IMR-90 (cell line): Measurements from ENCODE around the gene STAT4. TPM values are rescaled to one million over a fixed set of nuclear protein-coding genes. Genes with fewer than 3 reads are reported as not detected.

Source experiments
- ATAC-seq: fragments of 200-7000 bp; cut with Tn5 transposase; 2 replicates; pipeline ENCODE4 v1.9.1; 2020; ENCODE audit warnings: low read depth, mild to moderate bottlenecking, moderate library complexity
- BruUV-seq: library from RNA; stranded (reverse); fragments of 400-500 nt; replicated peaks from 2 replicates; lab custom pipeline; 2021; lab: Mats Ljungman, UMichigan
- CTCF ChIA-PET: fragments of 300-600 bp; formaldehyde crosslinking; extraction: SDS; loops from one replicate; lab custom pipeline; 2021; ENCODE audit warnings: antibody characterized with exemption; lab: Yijun Ruan, JAX
- POLR2A ChIA-PET: fragments of 300-600 bp; sonication (Branson Sonifier 250); formaldehyde crosslinking; loops from one replicate; lab custom pipeline; 2022; ENCODE audit warnings: antibody characterized with exemption; ENCODE audit not compliant: unreplicated experiment; lab: Charles Lee
- DNase-seq: peaks from one replicate; pipeline ENCODE4 v3.0.0; 2013
- H2AFZ ChIP-seq: replicated peaks from 2 replicates; pipeline ENCODE3; 2013; ENCODE audit warnings: low read length, mild to moderate bottlenecking; ENCODE audit not compliant: poor library complexity
- H2AK5ac ChIP-seq: 2 replicates; pipeline ENCODE4 v1.6.1; 2013; ENCODE audit warnings: low read depth, low read length, inconsistent platforms
- H2AK9ac ChIP-seq: replicated peaks from 2 replicates; pipeline ENCODE3; 2013; ENCODE audit warnings: mild to moderate bottlenecking, low read depth, low read length, moderate library complexity; ENCODE audit not compliant: poor library complexity
- H2BK120ac ChIP-seq: 2 replicates; pipeline ENCODE4 v1.6.1; 2013; ENCODE audit warnings: low read depth, low read length, inconsistent platforms
- H2BK15ac ChIP-seq: 3 replicates; pipeline ENCODE4 v1.6.1; 2013; ENCODE audit warnings: low read depth, low read length, inconsistent platforms
- H2BK20ac ChIP-seq: 2 replicates; pipeline ENCODE4 v1.6.1; 2013; ENCODE audit warnings: low read depth, mild to moderate bottlenecking, inconsistent platforms, low read length, moderate library complexity
- H2BK5ac ChIP-seq: 2 replicates; pipeline ENCODE4 v1.6.1; 2013; ENCODE audit warnings: mild to moderate bottlenecking, low read depth, low read length, inconsistent platforms; ENCODE audit not compliant: poor library complexity, severe bottlenecking
- H3K14ac ChIP-seq: replicated peaks from 2 replicates; pipeline ENCODE4 v1.6.1; 2013; ENCODE audit warnings: low read depth, low read length, inconsistent platforms
- H3K18ac ChIP-seq: 2 replicates; pipeline ENCODE4 v1.6.1; 2013; ENCODE audit warnings: low read depth, low read length, control low read depth
- H3K23ac ChIP-seq: 2 replicates; pipeline ENCODE4 v1.6.1; 2013; ENCODE audit warnings: low read depth, low read length, inconsistent platforms
- H3K27ac ChIP-seq: 2 replicates; pipeline ENCODE4 v1.5.1; 2013; ENCODE audit warnings: mild to moderate bottlenecking, control low read depth, low read length; ENCODE audit not compliant: insufficient read depth
- H3K27me3 ChIP-seq: 2 replicates; pipeline ENCODE4 v1.6.1; 2013; ENCODE audit warnings: low read length; ENCODE audit not compliant: control insufficient read depth, insufficient read depth
- H3K36me3 ChIP-seq: 2 replicates; pipeline ENCODE4 v1.6.1; 2013; ENCODE audit warnings: low read length, mixed read lengths; ENCODE audit not compliant: control insufficient read depth, insufficient read depth
- H3K4ac ChIP-seq: 2 replicates; pipeline ENCODE4 v1.6.1; 2013; ENCODE audit warnings: low read depth, low read length, inconsistent platforms
- H3K4me1 ChIP-seq: 2 replicates; pipeline ENCODE4 v1.6.1; 2013; ENCODE audit warnings: low read length, mixed read lengths; ENCODE audit not compliant: control insufficient read depth, insufficient read depth
- H3K4me2 ChIP-seq: 2 replicates; pipeline ENCODE4 v1.6.1; 2013; ENCODE audit warnings: low read depth, mild to moderate bottlenecking, control low read depth, low read length, moderate library complexity
- H3K4me3 ChIP-seq: 2 replicates; pipeline ENCODE4 v1.5.1; 2013; ENCODE audit warnings: low read depth, mild to moderate bottlenecking, control low read depth, low read length, moderate library complexity; ENCODE audit not compliant: insufficient read depth
- H3K56ac ChIP-seq: 2 replicates; pipeline ENCODE4 v1.6.1; 2013; ENCODE audit warnings: low read length, inconsistent platforms; ENCODE audit not compliant: insufficient read depth; ENCODE audit errors: extremely low read depth
- H3K79me1 ChIP-seq, 2 experiments: 2 replicates each; pipeline ENCODE4 v1.6.1; 2013; ENCODE audit warnings: low read length in 2 of 2, inconsistent platforms in 1 of 2, low read depth in 1 of 2
- H3K9ac ChIP-seq: 2 replicates; pipeline ENCODE4 v1.6.1; 2013; ENCODE audit warnings: low read depth, low read length, control low read depth
- H3K9me1 ChIP-seq: 2 replicates; pipeline ENCODE4 v1.6.1; 2013; ENCODE audit warnings: low read length, inconsistent platforms; ENCODE audit not compliant: insufficient read depth
- H3K9me3 ChIP-seq: 2 replicates; pipeline ENCODE4 v1.6.1; 2013; ENCODE audit warnings: low read length; ENCODE audit not compliant: control insufficient read depth, insufficient read depth
- H4K20me1 ChIP-seq: 2 replicates; pipeline ENCODE4 v1.6.1; 2013; ENCODE audit warnings: low read length, inconsistent platforms; ENCODE audit not compliant: insufficient read depth
- H4K5ac ChIP-seq: 2 replicates; pipeline ENCODE4 v1.6.1; 2013; ENCODE audit warnings: mild to moderate bottlenecking, low read depth, low read length, control low read depth
- H4K8ac ChIP-seq, 2 experiments: 2 replicates each; pipeline ENCODE4 v1.6.1; 2013; ENCODE audit warnings: low read depth in 2 of 2, low read length in 2 of 2, control low read depth in 1 of 2, inconsistent platforms in 1 of 2
- H4K91ac ChIP-seq: 2 replicates; pipeline ENCODE4 v1.6.1; 2013; ENCODE audit warnings: low read depth, low read length, inconsistent platforms; ENCODE audit not compliant: insufficient read depth
- RCOR1 ChIP-seq: IDR thresholded peaks from 2 replicates; pipeline ENCODE4 v1.6.1; 2012; ENCODE audit warnings: mild to moderate bottlenecking, low read length, improper control_type of control experiment; ENCODE audit not compliant: insufficient replicate concordance
- whole genome bisulfite sequencing, 2 experiments: methylation state at CpG; one replicate each; pipeline versions ENCODE4 v1.1.5 to v1.1.7; 2013; ENCODE audit warnings: missing lambda C conversion rate in 2 of 2; ENCODE audit not compliant: insufficient read length in 1 of 2; ENCODE audit errors: extremely low coverage in 2 of 2; 5-methylcytosine and 5-hydroxymethylcytosine counted together
- dilution Hi-C: fragments of 300-500 bp; cut with HindIII; formaldehyde crosslinking; loops from one replicate; pipeline ENCODE4 v1.14.3; 2018; ENCODE audit warnings: low sequenced_read_pairs; ENCODE audit not compliant: unreplicated experiment
- in situ Hi-C: fragments of 300-500 bp; cut with MboI; formaldehyde crosslinking; loops from 3 replicates; pipeline ENCODE4 v1.14.3; 2019; ENCODE audit warnings: low sequenced_read_pairs, inconsistent platforms, mixed read lengths
- intact Hi-C: fragments of 100-400 bp; cut with micrococcal nuclease; formaldehyde crosslinking; loops from 2 replicates; pipeline ENCODE4 v1.10.0; 2022
- polyA plus RNA-seq, 3 experiments: library from polyadenylated mRNA; depleted of rRNA; stranded (reverse); fragments of >200 nt; gene quantifications; 2 replicates each; pipeline ENCODE4 v1.2.3, GENCODE V29; 2012; ENCODE audit warnings: low replicate concordance in 1 of 3
- total RNA-seq: library from RNA; depleted of rRNA; stranded (reverse); fragments of >200 nt; gene quantifications from 2 replicates; pipeline ENCODE4 v1.2.3, GENCODE V29; 2012

STAT4 gene
- total and polyA plus RNA-seq, 2 of the 4 experiments (the other 2 are of a cell fraction): 0.36 to 0.48 TPM

- in situ Hi-C loops: loop anchor here (25.0 kb wide), 1 partner anchor 340 kb away; no protein-coding TSS in a partner anchor
- no peak overlapping the region for H3K9ac ChIP-seq
- H3K36me3 ChIP-seq: no peaks in the 10 kb centered on the region
- H3K4me2 ChIP-seq: no peak overlapping the region
- no peak overlapping the region for H3K23ac ChIP-seq
- H2AK9ac ChIP-seq: no peak overlapping the region
- H4K20me1 ChIP-seq: no peaks in the 10 kb centered on the region
- H3K27me3 ChIP-seq: no peaks in the 10 kb centered on the region; the same call in 1 of the 2 replicates
- BruUV-seq: no TSS peak
- H3K18ac ChIP-seq: no peak overlapping the region
- no peak overlapping the region for H2BK5ac ChIP-seq
- no peak overlapping the region for H3K27ac ChIP-seq
- no peak overlapping the region for H4K5ac ChIP-seq
- H3K14ac ChIP-seq: no peak overlapping the region
- H4K91ac ChIP-seq: no peak overlapping the region
- 75% methylated on average over 1 of the region's 3 CpGs; no CpG with 5 or more reads in 1 of the 2 experiments for WGBS, 2 experiments
- intact Hi-C loops: no loop called here
- CTCF ChIA-PET: no interaction called here
- dilution Hi-C loops: no loop called here
- no peak overlapping the region for H3K4ac ChIP-seq
- H3K79me1 ChIP-seq: no peaks in the 10 kb centered on the region
- ATAC-seq: no peak
- no peaks in the 10 kb centered on the region for H3K9me1 ChIP-seq
- no peak overlapping the region for H3K56ac ChIP-seq
- H2BK20ac ChIP-seq: no peak overlapping the region
- H3K9me3 ChIP-seq: no peaks in the 10 kb centered on the region
- POLR2A ChIA-PET: no interaction called here
- H2BK15ac ChIP-seq: no peak overlapping the region
- H2BK120ac ChIP-seq: no peak overlapping the region
- no peak overlapping the region for H4K8ac ChIP-seq
- H2AK5ac ChIP-seq: no peak overlapping the region
- no peaks in the 10 kb centered on the region for H3K4me1 ChIP-seq
- no peak overlapping the region for H3K4me3 ChIP-seq
- H2AFZ ChIP-seq: no peak overlapping the region
- no peak for DNase-seq
- no peak for TF ChIP-seq RCOR1
Observed at GRCh38 chr2:191127235-191127634, 23.6 kb downstream of the STAT4 start.
